ENCODE data around the gene ITSN2. TPM values are rescaled to one million over a fixed set of nuclear protein-coding genes. Genes with fewer than 3 reads are reported as not detected.

Gene ITSN2
- total RNA-seq, 4 donors from 2014 or later, result 57.9 to 79.7 (median 63.4) TPM

DNA sequence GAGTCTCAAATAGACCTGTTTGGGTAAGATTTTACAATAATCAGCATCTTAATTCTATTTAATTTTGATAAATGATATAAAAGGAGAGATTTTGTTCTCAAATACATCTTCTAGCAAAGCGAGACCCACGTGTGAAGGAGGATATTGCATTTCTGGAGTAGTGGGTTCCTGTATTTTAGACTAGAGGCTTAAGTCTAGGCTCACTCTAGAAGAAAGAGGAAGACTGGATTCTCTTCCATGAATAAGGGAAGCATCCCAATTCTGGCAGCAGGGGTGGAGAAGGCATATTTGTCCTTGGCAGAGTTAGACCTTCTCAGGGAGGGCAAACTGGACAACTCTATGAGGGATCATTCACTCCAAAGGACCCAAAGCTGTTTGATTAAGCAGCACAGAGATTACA lies 196.7 kb downstream of the ITSN2 start:
- Histone ChIP-seq H3K4me1 (no peaks in the 10 kb centered on the region), H3K27me3 (no peaks in the 10 kb centered on the region), H3K9me3 (no peaks in the 10 kb centered on the region), H3K27ac (no peak overlapping the region), H3K36me3 (peaks cover 0 to 43% of the 10 kb centered on the region in 2 donors), H3K4me3 (no peak overlapping the region)
- 76 to 85% methylated on average over 2 of the region's 2 CpGs for WGBS, 2 donors (ENCODE audit: low coverage in 1 of 2)
- TF ChIP-seq POLR2AphosphoS5 (IDR thresholded peaks at IDR 0.05) (no peak), EP300 (IDR thresholded peaks at IDR 0.05) (no peak), POLR2A (IDR thresholded peaks at IDR 0.05) (no peak)
- TF ChIP-seq, protein P1, sequence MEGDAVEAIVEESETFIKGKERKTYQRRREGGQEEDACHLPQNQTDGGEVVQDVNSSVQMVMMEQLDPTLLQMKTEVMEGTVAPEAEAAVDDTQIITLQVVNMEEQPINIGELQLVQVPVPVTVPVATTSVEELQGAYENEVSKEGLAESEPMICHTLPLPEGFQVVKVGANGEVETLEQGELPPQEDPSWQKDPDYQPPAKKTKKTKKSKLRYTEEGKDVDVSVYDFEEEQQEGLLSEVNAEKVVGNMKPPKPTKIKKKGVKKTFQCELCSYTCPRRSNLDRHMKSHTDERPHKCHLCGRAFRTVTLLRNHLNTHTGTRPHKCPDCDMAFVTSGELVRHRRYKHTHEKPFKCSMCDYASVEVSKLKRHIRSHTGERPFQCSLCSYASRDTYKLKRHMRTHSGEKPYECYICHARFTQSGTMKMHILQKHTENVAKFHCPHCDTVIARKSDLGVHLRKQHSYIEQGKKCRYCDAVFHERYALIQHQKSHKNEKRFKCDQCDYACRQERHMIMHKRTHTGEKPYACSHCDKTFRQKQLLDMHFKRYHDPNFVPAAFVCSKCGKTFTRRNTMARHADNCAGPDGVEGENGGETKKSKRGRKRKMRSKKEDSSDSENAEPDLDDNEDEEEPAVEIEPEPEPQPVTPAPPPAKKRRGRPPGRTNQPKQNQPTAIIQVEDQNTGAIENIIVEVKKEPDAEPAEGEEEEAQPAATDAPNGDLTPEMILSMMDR (IDR thresholded peaks at IDR 0.05), result no peak
- no peak for ATAC-seq

DNA sequence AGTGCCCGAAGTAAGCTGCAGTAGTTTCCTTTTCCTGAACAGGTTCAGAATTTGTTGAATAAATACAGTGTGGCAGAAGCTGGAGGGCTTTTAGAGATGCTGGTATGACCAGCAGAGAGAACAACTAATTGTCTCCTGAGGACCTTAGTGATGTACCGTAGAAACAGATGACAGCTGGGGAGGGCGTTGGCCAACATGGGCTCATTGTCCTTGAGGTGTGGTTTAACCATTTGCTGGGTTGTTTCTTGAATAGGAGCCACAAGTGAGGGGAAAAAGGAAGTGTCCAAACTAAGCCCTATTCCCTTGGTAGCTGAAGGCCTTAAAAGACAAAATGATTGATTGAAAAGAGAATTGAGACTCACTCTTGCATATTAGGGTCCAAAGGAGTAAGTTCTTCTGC lies 197.2 kb downstream of the ITSN2 start:
- no peaks in the 10 kb centered on the region for H3K27me3 ChIP-seq
- H3K9me3 ChIP-seq, result no peaks in the 10 kb centered on the region
- 69 to 88% methylated on average over 1 to 2 of the region's 3 CpGs for WGBS, 2 donors (ENCODE audit: low coverage in 1 of 2)
- H3K4me1 ChIP-seq, result no peaks in the 10 kb centered on the region
- H3K36me3 ChIP-seq, result peaks cover 0 to 41% of the 10 kb centered on the region in 2 donors
- ATAC-seq, result no peak
- H3K27ac ChIP-seq, result no peak overlapping the region
- TF ChIP-seq, protein P1 (IDR thresholded peaks at IDR 0.05), result no peak
- TF ChIP-seq POLR2AphosphoS5 (IDR thresholded peaks at IDR 0.05) (no peak), POLR2A (IDR thresholded peaks at IDR 0.05) (no peak), EP300 (IDR thresholded peaks at IDR 0.05) (no peak)
- no peak overlapping the region for H3K4me3 ChIP-seq

DNA sequence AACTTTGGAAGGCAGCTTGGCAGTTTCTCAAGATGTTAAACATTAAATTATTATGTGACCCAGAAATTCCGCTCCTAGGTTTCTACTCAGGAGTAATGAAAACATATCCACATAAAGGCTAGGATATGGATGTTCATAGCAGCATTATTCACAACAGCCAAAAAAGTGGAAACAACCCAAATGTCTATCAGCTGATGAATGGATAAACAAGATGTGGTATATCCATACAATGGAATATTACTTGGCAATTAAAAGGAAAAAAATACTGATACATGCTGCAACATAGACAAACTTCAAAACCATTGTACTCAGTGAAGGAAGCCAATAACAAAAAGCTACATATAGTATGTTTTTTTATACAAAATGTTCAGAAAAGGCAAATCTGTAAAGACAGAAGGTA lies 197.8 kb downstream of the ITSN2 start:
- no peaks in the 10 kb centered on the region for H3K9me3 ChIP-seq
- ATAC-seq, result no peak
- TF ChIP-seq POLR2A (IDR thresholded peaks at IDR 0.05) (no peak), EP300 (IDR thresholded peaks at IDR 0.05) (no peak), POLR2AphosphoS5 (IDR thresholded peaks at IDR 0.05) (no peak)
- TF ChIP-seq, protein P1 (IDR thresholded peaks at IDR 0.05), result no peak
- no peak overlapping the region for H3K4me3 ChIP-seq
- no peaks in the 10 kb centered on the region for H3K27me3 ChIP-seq
- H3K27ac ChIP-seq, result no peak overlapping the region
- peaks cover 0 to 45% of the 10 kb centered on the region in 2 donors for H3K36me3 ChIP-seq
- WGBS, 2 donors (ENCODE audit: low coverage in 1 of 2), result 100% methylated on average over 1 of the region's 1 CpG
- H3K4me1 ChIP-seq, result no peaks in the 10 kb centered on the region

DNA sequence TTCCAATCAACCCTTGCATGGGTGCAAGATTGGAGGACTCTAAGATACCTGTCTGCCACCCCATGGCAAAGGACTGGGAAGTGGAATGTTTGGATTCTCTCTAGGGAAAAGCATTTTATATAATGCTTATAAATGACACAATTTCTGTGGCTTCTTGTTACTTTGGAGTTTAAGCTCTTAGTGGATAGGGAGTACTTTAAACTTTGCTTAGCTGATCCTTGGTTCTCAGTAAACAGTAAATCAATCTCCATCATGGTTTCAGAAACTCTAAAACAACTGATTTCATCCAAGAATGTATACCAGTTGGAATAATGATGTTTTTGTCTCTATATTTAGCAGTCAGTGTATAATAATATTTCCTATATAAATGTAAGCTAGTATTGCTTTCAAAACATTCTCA lies 199.6 kb downstream of the ITSN2 start:
- Histone ChIP-seq H3K4me1 (no peaks in the 10 kb centered on the region), H3K36me3 (peaks cover 0 to 53% of the 10 kb centered on the region in 2 donors), H3K27ac (no peak overlapping the region), H3K9me3 (no peaks in the 10 kb centered on the region), H3K4me3 (no peak overlapping the region), H3K27me3 (no peaks in the 10 kb centered on the region)
- ATAC-seq, result no peak
- TF ChIP-seq, protein P1 (IDR thresholded peaks at IDR 0.05), result no peak
- TF ChIP-seq POLR2A (IDR thresholded peaks at IDR 0.05) (no peak), EP300 (IDR thresholded peaks at IDR 0.05) (no peak), POLR2AphosphoS5 (IDR thresholded peaks at IDR 0.05) (no peak)

DNA sequence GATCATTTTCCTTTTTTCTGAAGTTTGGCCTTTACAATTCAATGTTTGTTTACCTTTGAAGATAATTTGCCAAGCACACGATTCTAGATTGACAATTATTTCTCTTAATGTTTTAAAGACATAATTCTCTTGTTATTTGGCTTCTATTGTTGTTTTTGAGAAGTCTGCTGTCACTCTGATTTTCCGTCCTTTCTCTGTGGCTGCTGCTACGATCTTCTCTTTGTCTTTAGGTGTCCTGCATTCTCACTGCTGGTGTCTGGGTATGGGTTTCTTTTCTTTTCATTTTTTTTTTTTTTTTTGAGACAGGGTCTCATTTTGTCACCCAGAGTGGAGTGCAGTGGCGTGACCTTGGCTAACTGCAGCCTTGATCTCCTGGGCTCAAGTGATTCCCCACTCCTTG lies 200.6 kb downstream of the ITSN2 start:
- Histone ChIP-seq H3K9me3 (no peaks in the 10 kb centered on the region), H3K4me3 (no peak overlapping the region), H3K27ac (no peak overlapping the region), H3K27me3 (no peaks in the 10 kb centered on the region), H3K36me3 (peaks cover 0 to 60% of the 10 kb centered on the region in 2 donors), H3K4me1 (no peaks in the 10 kb centered on the region)
- WGBS, 2 donors (ENCODE audit: low coverage in 1 of 2), result 79 to 80% methylated on average over 3 of the region's 4 CpGs
- no peak for ATAC-seq
- TF ChIP-seq POLR2AphosphoS5 (IDR thresholded peaks at IDR 0.05) (no peak), POLR2A (IDR thresholded peaks at IDR 0.05) (no peak), EP300 (IDR thresholded peaks at IDR 0.05) (no peak)
- TF ChIP-seq, protein P1 (IDR thresholded peaks at IDR 0.05), result no peak
